ENCODE results near the gene PLGRKT. TPM values are rescaled to one million over a fixed set of nuclear protein-coding genes. Genes with fewer than 3 reads are reported as not detected.

The PLGRKT gene
- total RNA-seq, 4 donors from 2014 or later = 8.3 to 43.6 (median 33.2) TPM

GRCh38 chr9:5449521-5450358 lies 12.0 kb upstream of the PLGRKT start:
- no peak for DNase-seq
- TF ChIP-seq POLR2A (IDR thresholded peaks at IDR 0.05) = no peak
- TF ChIP-seq CTCF (IDR thresholded peaks at IDR 0.05) = no peak
- Histone ChIP-seq H3K27me3 (no peaks in the 10 kb centered on the region), H3K27ac (peak overlapping the region; percentile 80 to 92 (median 81)), H3K4me1 (no peaks in the 10 kb centered on the region), H3K9me3 (no peaks in the 10 kb centered on the region), H3K4me3 (peak overlapping the region; percentile 46 to 74 (median 54)), H3K36me3 (no peaks in the 10 kb centered on the region)

- Histone ChIP-seq H3K9me3 (no peaks in the 10 kb centered on the region), H3K36me3 (no peaks in the 10 kb centered on the region), H3K27me3 (no peaks in the 10 kb centered on the region), H3K27ac (peak overlapping the region in 2 of 4 donors; percentile 80 to 92), H3K4me1 (no peaks in the 10 kb centered on the region), H3K4me3 (no peak overlapping the region)
- DNase-seq = no peak
- TF ChIP-seq CTCF (IDR thresholded peaks at IDR 0.05) (no peak), POLR2A (IDR thresholded peaks at IDR 0.05) (no peak)
Observed at GRCh38 chr9:5448461-5449435, 11.0 kb upstream of the PLGRKT start.

- no peaks in the 10 kb centered on the region for H3K9me3 ChIP-seq
- no peak overlapping the region for H3K27ac ChIP-seq
- H3K27me3 ChIP-seq = no peaks in the 10 kb centered on the region
- no peaks in the 10 kb centered on the region for H3K36me3 ChIP-seq
- no peaks in the 10 kb centered on the region for H3K4me1 ChIP-seq
- TF ChIP-seq POLR2A (IDR thresholded peaks at IDR 0.05) (no peak), CTCF (IDR thresholded peaks at IDR 0.05) (no peak)
- no peak for DNase-seq
- H3K4me3 ChIP-seq = no peak overlapping the region
Observed at GRCh38 chr9:5448016-5448415, 10.3 kb upstream of the PLGRKT start.

GRCh38 chr9:5447337-5447736 lies 9.6 kb upstream of the PLGRKT start:
- no peaks in the 10 kb centered on the region for H3K36me3 ChIP-seq
- H3K4me1 ChIP-seq = no peaks in the 10 kb centered on the region
- no peak for DNase-seq
- no peaks in the 10 kb centered on the region for H3K9me3 ChIP-seq
- TF ChIP-seq POLR2A (IDR thresholded peaks at IDR 0.05) (no peak), CTCF (IDR thresholded peaks at IDR 0.05) (no peak)
- H3K27me3 ChIP-seq = no peaks in the 10 kb centered on the region
- no peak overlapping the region for H3K4me3 ChIP-seq
- H3K27ac ChIP-seq = no peak overlapping the region

- H3K36me3 ChIP-seq = no peaks in the 10 kb centered on the region
- no peak overlapping the region for H3K27ac ChIP-seq
- H3K4me1 ChIP-seq = no peaks in the 10 kb centered on the region
- H3K27me3 ChIP-seq = no peaks in the 10 kb centered on the region
- no peaks in the 10 kb centered on the region for H3K9me3 ChIP-seq
- DNase-seq = no peak
- TF ChIP-seq POLR2A (IDR thresholded peaks at IDR 0.05) (no peak), CTCF (IDR thresholded peaks at IDR 0.05) (no peak)
- no peak overlapping the region for H3K4me3 ChIP-seq
Observed at GRCh38 chr9:5446451-5447236, 8.9 kb upstream of the PLGRKT start.
